ENCODE results near the gene CYB561.

CYB561 gene

GRCh38 chr17:63434951-63435571, 11.0 kb downstream of the CYB561 start:
- no peak for DNase-seq (ENCODE audit: low read depth in 2 of 2)

- no peak for DNase-seq (ENCODE audit: low read depth in 2 of 2)
Observed at GRCh38 chr17:63433746-63434591, 12.1 kb downstream of the CYB561 start.

GRCh38 chr17:63431939-63432804, 13.9 kb downstream of the CYB561 start:
- DNase-seq (ENCODE audit: low read depth in 2 of 2), result no peak

- no peak for DNase-seq (ENCODE audit: low read depth in 2 of 2)
Observed at GRCh38 chr17:63431618-63431938, 14.5 kb downstream of the CYB561 start.

GRCh38 chr17:63430223-63430622, 15.9 kb downstream of the CYB561 start:
- DNase-seq (ENCODE audit: low read depth in 2 of 2), result no peak

GRCh38 chr17:63429766-63430165, 16.3 kb downstream of the CYB561 start:
- no peak for DNase-seq (ENCODE audit: low read depth in 2 of 2)

- DNase-seq (ENCODE audit: low read depth in 2 of 2), result no peak
Observed at GRCh38 chr17:63426917-63427308, 19.2 kb downstream of the CYB561 start.

- no peak for DNase-seq (ENCODE audit: low read depth in 2 of 2)
Observed at GRCh38 chr17:63426041-63426916, 19.8 kb downstream of the CYB561 start.

GRCh38 chr17:63425483-63425882, 20.6 kb downstream of the CYB561 start:
- peak; percentile 37 to 39 for DNase-seq (ENCODE audit: low read depth in 2 of 2)

GRCh38 chr17:63423963-63424362, 22.1 kb downstream of the CYB561 start:
- DNase-seq (ENCODE audit: low read depth in 2 of 2), result no peak

GRCh38 chr17:63423251-63423950, 22.7 kb downstream of the CYB561 start:
- no peak for DNase-seq (ENCODE audit: low read depth in 2 of 2)

- no peak for DNase-seq (ENCODE audit: low read depth in 2 of 2)
Observed at GRCh38 chr17:63421681-63422645, 24.1 kb downstream of the CYB561 start.

GRCh38 chr17:63420868-63421680, 25.0 kb downstream of the CYB561 start:
- no peak for DNase-seq (ENCODE audit: low read depth in 2 of 2)

- DNase-seq (ENCODE audit: low read depth in 2 of 2), result no peak
Observed at GRCh38 chr17:63419949-63420867, 25.9 kb downstream of the CYB561 start.

GRCh38 chr17:63419398-63419797, 26.7 kb downstream of the CYB561 start:
- no peak for DNase-seq (ENCODE audit: low read depth in 2 of 2)

- no peak for DNase-seq (ENCODE audit: low read depth in 2 of 2)
Observed at GRCh38 chr17:63418540-63418939, 27.6 kb downstream of the CYB561 start.

GRCh38 chr17:63414222-63414621, 31.9 kb downstream of the CYB561 start:
- no peak for DNase-seq (ENCODE audit: low read depth in 2 of 2)

GRCh38 chr17:63413128-63413527, 33.0 kb downstream of the CYB561 start:
- DNase-seq (ENCODE audit: low read depth in 2 of 2), result no peak

Measured in stimulated activated CD8-positive, alpha-beta memory T cell treated with anti-CD3 and anti-CD28 coated beads, Interleukin-2, amount 100 ng/mL, for 1 hour (primary cell).